H1 (cell line): ENCODE results near the gene PPP1R3G.

ENCODE experiments used
- CHD1 ChIP-seq: IDR thresholded peaks from 2 replicates; pipeline ENCODE4 v1.6.1; 2012; ENCODE audit warnings: low read depth, low read length, improper control_type of control experiment
- CHD2 ChIP-seq: IDR thresholded peaks from 2 replicates; pipeline ENCODE4 v1.6.1; 2012; ENCODE audit warnings: low read length, improper control_type of control experiment
- POLR2AphosphoS5 ChIP-seq: IDR thresholded peaks from 2 replicates; pipeline ENCODE4 v1.6.1; 2011; ENCODE audit warnings: low read depth, low read length
- RFX5 ChIP-seq: IDR thresholded peaks from 2 replicates; pipeline ENCODE4 v1.6.1; 2011; ENCODE audit warnings: low read depth, low read length, improper control_type of control experiment, borderline replicate concordance
- TAF1 ChIP-seq: IDR thresholded peaks from 2 replicates; pipeline ENCODE4 v1.6.1; 2011; ENCODE audit warnings: mild to moderate bottlenecking, low read depth, low read length
- ZNF274 ChIP-seq: IDR thresholded peaks from 2 replicates; pipeline ENCODE4 v1.7.0; 2012; ENCODE audit warnings: low read length, borderline replicate concordance; ENCODE audit errors: extremely low read depth

DNA sequence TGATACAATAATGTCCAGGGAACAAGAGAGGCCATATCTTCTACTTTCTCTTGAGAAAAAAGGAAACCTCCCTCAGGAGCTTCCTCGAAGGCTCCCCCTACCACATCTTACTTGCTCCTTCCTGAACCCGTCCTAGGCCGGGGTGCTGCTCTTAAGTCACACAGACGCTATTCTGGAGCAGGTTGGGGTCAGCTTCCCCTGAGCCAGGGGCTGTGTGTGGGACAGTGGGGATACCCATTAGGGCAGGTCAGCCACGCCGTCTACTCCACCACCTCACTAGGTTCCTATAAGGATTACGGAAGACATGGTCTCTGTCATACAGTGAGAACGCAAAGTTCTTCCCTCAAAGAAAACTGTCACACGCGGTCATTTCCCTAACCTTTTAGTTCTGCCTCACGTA lies 8.2 kb upstream of the PPP1R3G start:
- TF ChIP-seq TAF1 (no peak), RFX5 (no peak), CHD2 (no peak), POLR2AphosphoS5 (no peak), ZNF274 (no peak), CHD1 (no peak)
